Fibroblast of skin of left biceps (primary cell): ENCODE data around the gene SRGAP3.
"Not testable (repeated sequence)": the region's sequence is repeated elsewhere in the genome, so short reads cannot be mapped to it uniquely, and the experiment has no call there.

Source experiments
- DNase-seq, 2 experiments: peaks; one replicate each; pipeline ENCODE4 v3.0.0-alpha.2; 2013; ENCODE audit warnings: low read depth in 2 of 2

The SRGAP3 gene

GRCh38 chr3:9249273-9250192, at the start of gene SRGAP3:
SRGAP3 (minus strand) TSS chr3:9249646; CDS start chr3:9248951, 695 bp downstream.
- DNase-seq: peak; percentile 63 to 68

DNA sequence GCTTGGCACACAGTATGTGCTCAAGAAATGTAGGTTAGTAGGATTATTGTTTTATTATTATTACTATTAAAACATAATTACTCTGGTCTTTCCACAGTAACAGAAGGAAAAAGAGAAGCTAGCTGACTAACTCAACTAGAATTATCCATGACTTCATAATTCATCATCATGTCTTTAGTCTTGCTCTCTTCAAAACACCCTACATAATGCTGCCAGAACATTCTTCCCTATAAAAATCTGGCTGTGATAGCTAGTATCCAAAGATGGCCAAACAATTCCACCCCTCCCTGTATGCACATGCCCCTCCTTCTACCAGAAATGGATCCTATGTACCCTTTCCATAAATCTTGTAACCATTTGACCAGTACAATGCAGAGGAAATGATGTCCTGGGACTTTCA, 48.8 kb upstream of the SRGAP3 start:
- DNase-seq: no peak

DNA sequence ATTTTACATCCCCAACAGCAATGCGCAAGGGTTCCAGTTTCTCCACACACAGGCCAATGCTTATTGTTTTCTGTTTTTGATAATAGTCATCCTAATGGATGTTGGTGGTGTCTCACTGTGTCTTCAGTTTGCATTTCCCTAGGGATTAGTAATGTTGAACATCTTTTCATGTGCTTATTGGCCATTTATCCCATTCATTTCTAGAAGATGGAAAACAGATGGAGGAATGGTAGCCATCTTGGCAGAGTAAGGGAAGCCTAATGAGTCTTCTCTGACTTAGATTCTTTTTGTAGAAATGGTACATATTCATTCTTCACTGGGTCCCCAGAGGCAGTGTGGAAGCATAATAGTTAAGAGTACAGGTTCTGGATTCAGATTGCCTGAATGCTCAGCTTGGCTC, 46.8 kb upstream of the SRGAP3 start:
- no peak for DNase-seq

DNA sequence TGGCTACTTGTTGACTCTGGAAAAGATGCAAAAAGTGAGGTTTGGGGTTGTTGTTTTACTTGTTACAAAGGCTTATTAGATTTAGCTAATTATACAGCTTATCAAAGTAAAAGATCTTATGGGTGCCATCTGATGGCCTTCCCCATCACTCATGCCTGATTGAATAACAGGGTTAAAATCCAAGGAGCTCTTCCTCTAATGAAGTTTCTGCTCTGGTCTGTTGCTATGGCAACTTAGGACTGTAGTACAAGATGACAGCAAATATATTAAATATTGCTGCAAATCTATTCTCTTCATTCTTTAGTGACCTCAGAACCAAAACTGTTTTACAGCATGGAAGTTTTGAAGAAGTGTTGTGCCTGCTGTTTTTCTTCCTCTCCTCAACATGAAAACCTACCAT, 45.6 kb upstream of the SRGAP3 start:
- no peak for DNase-seq

DNA sequence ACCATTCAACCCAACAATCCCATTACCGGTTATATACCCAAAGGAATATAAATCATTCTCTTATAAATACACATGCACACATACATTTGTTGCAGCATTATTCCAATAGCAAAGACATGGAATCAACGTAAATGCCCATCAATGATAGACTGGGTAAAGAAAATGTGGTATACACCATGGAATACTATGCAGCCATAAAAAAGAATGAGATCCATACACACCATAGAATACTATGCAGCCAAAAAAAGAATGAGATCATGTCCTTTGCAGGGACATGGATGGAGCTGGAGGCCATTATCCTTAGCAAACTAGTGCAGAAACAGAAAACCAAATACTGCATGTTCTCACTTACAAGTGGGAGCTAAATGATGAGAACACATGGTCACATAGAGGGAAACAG, 44.5 kb upstream of the SRGAP3 start:
- not testable (repeated sequence) for DNase-seq

DNA sequence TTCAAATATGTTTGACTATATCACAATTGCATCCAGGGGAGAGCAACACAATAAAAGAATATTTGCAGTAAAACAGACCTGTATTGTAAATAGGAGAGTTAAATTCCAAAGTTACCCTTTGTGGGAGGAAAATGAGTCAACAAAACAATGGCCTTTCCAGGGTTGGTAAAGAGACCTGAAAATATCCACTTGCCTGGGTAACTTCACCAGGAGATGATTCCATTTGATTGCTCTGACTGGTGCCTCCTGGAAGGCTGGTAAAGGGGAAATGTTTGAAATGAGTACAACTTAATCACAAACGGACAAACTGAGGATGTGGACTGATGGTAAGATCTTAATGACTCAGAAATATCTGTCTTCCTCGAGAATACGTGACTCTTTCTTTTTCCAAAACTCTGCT, 43.6 kb upstream of the SRGAP3 start:
- no peak for DNase-seq

GRCh38 chr3:9292516-9292915, 43.1 kb upstream of the SRGAP3 start:
- DNase-seq: no peak

DNA sequence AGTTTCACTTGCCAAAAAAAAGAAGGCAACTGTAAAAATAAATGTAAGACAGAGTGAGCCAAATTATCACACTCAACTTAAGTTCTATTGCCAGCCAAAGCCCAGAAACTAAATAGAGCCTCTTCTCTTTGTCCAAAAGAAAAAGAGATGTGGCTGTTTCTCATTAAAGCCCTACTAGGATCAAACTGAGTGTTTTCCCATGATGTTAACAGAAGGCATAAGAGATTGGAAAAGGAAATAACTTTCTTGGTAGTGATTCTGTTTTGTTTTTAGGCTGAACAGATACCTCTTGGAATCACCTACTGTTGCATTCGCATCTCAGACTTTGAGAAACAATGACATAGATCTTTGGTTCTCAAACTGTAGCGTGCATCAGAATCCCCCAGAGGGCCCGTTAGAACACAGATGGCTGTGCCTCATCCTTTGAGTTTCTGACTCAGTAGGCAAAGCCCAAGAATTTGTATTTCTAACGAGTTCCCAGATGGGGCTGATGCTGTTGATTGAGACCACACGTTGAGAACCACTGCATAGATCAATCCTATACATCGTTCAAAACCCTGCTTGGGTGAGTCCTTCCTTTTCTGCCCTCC, 42.5 kb upstream of the SRGAP3 start:
- peak in 1 of 2 experiments; percentile 37 for DNase-seq

DNA sequence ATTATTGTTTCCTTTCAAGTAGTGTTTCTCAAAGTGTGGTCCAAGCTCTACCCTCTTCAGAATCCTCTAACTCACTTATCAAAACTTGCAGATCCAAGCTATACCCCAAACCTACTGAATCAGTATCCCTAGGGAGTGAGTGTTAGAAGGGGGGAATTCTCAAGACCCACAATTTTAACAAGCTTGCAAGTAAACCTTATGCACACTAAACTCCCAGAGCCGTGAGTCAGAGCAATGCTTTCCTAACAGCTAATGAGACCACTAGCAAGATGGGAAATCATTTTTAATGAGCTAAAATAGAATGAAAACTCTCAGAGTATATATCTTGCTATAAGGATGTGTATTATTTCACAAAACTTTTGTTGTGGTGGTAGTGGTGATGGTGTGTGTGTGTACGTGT, 41.1 kb upstream of the SRGAP3 start:
- peak in 1 of 2 experiments; percentile 12 for DNase-seq

DNA sequence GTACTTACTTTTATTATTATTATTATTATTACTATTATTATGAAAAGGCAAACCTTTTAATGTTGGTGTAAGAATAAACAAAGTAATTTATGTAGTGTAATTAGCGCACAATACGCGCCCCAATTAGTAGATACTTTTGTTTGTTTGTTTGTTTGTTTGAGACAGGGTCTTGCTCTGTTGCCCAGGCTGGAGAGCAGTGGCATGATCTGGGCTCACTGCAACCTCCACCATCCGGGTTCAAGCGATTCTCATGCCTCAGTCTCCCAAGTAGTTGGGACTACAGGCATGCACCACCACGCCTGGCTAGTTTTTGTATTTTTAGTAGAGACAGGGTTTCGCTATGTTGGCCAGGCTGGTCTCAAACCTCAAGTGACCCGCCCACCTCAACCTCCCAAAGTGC, 32.1 kb upstream of the SRGAP3 start:
- DNase-seq: not testable (repeated sequence)

- DNase-seq: no peak
These were observed 31.2 kb upstream of the SRGAP3 start for GRCh38 chr3:9280451-9281219.

DNA sequence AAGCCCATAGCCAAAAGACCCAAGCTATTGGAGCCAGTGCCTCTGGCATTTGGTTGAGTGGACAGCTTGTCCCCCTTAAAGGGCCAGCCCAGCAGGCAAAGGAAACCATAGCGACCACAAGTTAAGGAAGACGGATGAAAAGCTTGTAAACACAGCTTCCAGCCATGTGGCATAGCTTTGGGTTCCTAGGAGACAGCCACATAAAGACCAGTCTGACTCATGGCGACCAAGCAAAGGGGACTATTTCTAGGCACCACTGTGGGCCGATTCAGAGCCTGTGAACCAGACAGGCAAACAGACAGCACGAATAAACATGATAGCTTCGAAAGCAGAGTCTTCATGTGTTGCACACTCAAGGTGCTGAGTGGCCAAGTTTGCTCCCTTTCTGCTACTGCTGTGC, 30.5 kb upstream of the SRGAP3 start:
- no peak for DNase-seq

DNA sequence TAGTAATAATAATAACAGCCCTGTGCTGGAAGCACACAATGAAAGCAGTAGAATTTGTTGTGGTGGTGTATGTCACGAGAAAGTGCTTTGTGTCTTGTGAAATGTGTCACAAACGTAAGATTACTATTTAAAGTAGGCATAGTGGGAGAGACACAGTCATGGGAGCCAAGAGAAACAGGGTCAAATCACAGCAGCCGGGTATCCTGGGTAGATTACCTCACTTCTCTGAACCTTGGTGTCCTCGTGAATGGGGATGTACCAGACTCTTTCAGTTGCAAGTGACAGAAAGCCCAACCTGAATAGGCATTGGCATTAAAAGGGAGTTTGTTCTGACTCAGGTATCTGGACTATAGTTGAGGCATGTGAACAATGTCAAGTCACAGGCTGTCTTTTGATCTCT, 29.1 kb upstream of the SRGAP3 start:
- no peak for DNase-seq

- no peak for DNase-seq
These were observed 28.6 kb upstream of the SRGAP3 start for GRCh38 chr3:9278085-9278484.

- DNase-seq: no peak
These were observed 27.4 kb upstream of the SRGAP3 start for GRCh38 chr3:9276761-9277370.

DNA sequence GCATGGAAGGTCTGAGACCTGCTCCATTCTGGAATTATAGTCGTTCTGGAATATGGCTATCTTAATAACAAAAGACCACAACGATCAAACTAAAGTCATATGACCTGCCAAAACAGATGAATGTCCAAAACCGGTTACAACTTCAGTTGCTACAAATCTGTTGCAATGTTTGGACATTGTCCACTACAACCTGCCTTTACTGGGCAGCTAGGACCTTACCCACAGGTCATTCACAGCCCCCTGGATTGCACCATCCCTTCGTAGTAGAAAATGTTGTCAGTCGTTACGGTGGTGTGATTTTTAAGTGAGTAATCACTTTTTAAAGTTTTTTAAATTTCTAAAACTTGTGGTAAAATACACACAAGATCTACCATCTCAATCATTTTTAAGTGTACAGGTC, 22.5 kb upstream of the SRGAP3 start:
- no peak for DNase-seq

DNA sequence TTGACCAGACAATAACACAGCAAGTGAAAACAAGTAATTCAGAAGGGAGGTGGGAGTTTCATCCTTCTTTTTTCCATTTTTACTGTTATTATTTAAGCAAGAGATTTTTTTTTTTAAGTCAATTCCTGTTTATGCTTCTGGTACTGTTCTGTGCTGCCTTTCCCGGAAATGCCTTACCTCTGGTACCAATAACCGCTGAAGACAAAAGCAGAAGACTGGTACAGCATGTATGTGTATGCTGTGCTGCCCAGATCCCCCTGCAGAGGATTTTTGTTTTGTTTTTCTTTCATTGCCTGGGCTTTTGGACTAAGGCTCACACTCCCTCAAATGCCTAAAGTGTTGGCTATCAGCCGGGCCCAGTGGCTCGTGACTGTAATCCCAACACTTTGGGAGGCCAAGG, 21.3 kb upstream of the SRGAP3 start:
- DNase-seq: no peak

DNA sequence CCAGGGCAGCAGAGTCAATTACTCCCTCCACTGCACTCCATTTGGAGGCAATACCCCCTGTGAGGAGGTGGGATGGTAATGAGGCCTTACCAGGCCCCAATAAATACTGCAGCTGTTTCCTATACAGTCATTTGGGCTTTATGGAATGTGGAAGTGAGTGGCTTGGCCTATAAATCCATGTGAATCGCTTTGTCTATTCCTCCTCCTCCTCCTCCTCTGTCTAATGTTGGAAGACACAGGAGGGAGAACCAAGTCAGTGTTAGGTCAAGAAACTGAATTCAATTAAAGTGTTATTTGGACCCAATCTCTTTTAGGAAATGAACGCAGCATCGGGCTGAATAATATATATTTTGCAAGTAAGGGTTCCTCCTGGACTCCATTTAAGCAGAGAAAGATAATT, 17.3 kb upstream of the SRGAP3 start:
- no peak for DNase-seq

- DNase-seq: no peak
These were observed 10.9 kb upstream of the SRGAP3 start for GRCh38 chr3:9260305-9260704.

- no peak for DNase-seq
These were observed 7.6 kb upstream of the SRGAP3 start for GRCh38 chr3:9257092-9257491.

GRCh38 chr3:9255976-9256375, 6.5 kb upstream of the SRGAP3 start:
- no peak for DNase-seq

GRCh38 chr3:9254764-9255163, 5.3 kb upstream of the SRGAP3 start:
- DNase-seq: no peak
